HL-60 (cell line): ENCODE results near the gene FSIP1.
"Not testable (repeated sequence)": the region's sequence is repeated elsewhere in the genome, so short reads cannot be mapped to it uniquely, and the experiment has no call there.

Source experiments
- DNase-seq, 2 experiments: peaks; one replicate each; pipeline ENCODE4 v3.0.0-alpha.2; 2010 to 2020; ENCODE audit warnings: low read depth in 1 of 2, low spot score in 1 of 2
- H3K27ac ChIP-seq: fragments of 250-450 bp; sonication (Bioruptor Pico); replicated peaks from 2 replicates; pipeline ENCODE4 v1.5.1; 2020; ENCODE audit warnings: mild to moderate bottlenecking, moderate library complexity
- H3K27me3 ChIP-seq: fragments of 250-450 bp; sonication (Bioruptor Pico); 2 replicates; pipeline ENCODE4 v1.5.1; 2021; ENCODE audit warnings: mild to moderate bottlenecking, moderate library complexity; ENCODE audit not compliant: insufficient read depth, poor library complexity, severe bottlenecking
- H3K4me3 ChIP-seq: replicated peaks from 2 replicates; pipeline ENCODE4 v1.5.1; 2011; ENCODE audit warnings: mild to moderate bottlenecking, control low read depth, low read length; ENCODE audit not compliant: insufficient read depth
- CTCF ChIP-seq: IDR thresholded peaks from one replicate; pipeline ENCODE4 v1.5.1; 2011; ENCODE audit warnings: low read length, control low read depth, inconsistent platforms; ENCODE audit not compliant: insufficient read depth
- GABPA ChIP-seq: IDR thresholded peaks from 2 replicates; pipeline ENCODE4 v1.6.1; 2012; ENCODE audit warnings: low read depth
- POLR2AphosphoS5 ChIP-seq: IDR thresholded peaks from 2 replicates; pipeline ENCODE4 v1.6.1; 2012; ENCODE audit warnings: low read depth
- REST ChIP-seq: IDR thresholded peaks from 2 replicates; pipeline ENCODE4 v1.6.1; 2012; ENCODE audit warnings: low read depth; ENCODE audit not compliant: insufficient replicate concordance
- SPI1 ChIP-seq: IDR thresholded peaks from 2 replicates; pipeline ENCODE4 v1.6.1; 2012; ENCODE audit warnings: low read depth, mild to moderate bottlenecking, borderline replicate concordance

FSIP1 gene

GRCh38 chr15:39817892-39818291, 35.3 kb upstream of the FSIP1 start:
- TF ChIP-seq CTCF (no peak), GABPA (no peak), REST (no peak), SPI1 (no peak), POLR2AphosphoS5 (no peak)
- no peak for DNase-seq
- no peak overlapping the region for H3K4me3 ChIP-seq
- no peak overlapping the region for H3K27ac ChIP-seq
- no peaks in the 10 kb centered on the region for H3K27me3 ChIP-seq

- Histone ChIP-seq H3K27ac (no peak overlapping the region), H3K4me3 (no peak overlapping the region), H3K27me3 (no peaks in the 10 kb centered on the region)
- no peak for DNase-seq
- TF ChIP-seq SPI1 (no peak), POLR2AphosphoS5 (no peak), GABPA (no peak), CTCF (no peak), REST (no peak)
Observed at GRCh38 chr15:39814489-39814888, 31.8 kb upstream of the FSIP1 start.

- not testable (repeated sequence) for H3K27me3 ChIP-seq, H3K27ac ChIP-seq, DNase-seq, H3K4me3 ChIP-seq
Observed at GRCh38 chr15:39812651-39813050, 30.0 kb upstream of the FSIP1 start.

- TF ChIP-seq POLR2AphosphoS5 (no peak), GABPA (no peak), SPI1 (no peak), CTCF (no peak), REST (no peak)
- Histone ChIP-seq H3K27ac (no peak overlapping the region), H3K27me3 (no peaks in the 10 kb centered on the region), H3K4me3 (no peak overlapping the region)
- DNase-seq: no peak
Observed at GRCh38 chr15:39808909-39809308, 26.3 kb upstream of the FSIP1 start.
